Endothelial cell of umbilical vein (primary cell): ENCODE results near the gene SPTLC1. TPM values are rescaled to one million over a fixed set of nuclear protein-coding genes. Genes with fewer than 3 reads are reported as not detected.

ENCODE experiments used
- BruUV-seq: library from RNA; stranded (reverse); fragments of 400-500 nt; replicated peaks from 2 replicates; lab custom pipeline; 2021; lab: Mats Ljungman, UMichigan
- CTCF ChIA-PET: fragments of 300-600, 350-600 bp; sonication (Branson Sonifier 250); formaldehyde crosslinking; loops from one replicate; lab custom pipeline; 2021; ENCODE audit warnings: antibody characterized with exemption, inconsistent platforms; lab: Charles Lee
- POLR2A ChIA-PET: fragments of 300-600, 350-600 bp; sonication (Branson Sonifier 250); formaldehyde crosslinking; loops from one replicate; lab custom pipeline; 2021; ENCODE audit warnings: antibody characterized with exemption, inconsistent platforms; lab: Charles Lee
- DNase-seq: peaks from one replicate; pipeline ENCODE4 v3.0.0-alpha.2; 2011; ENCODE audit warnings: low read depth, low spot score
- FAIRE-seq: peaks from 2 replicates; lab custom pipeline; 2011; peaks lifted over from hg19 to GRCh38; lab: Jason Lieb, UNC
- H2AFZ ChIP-seq: 2 replicates; pipeline ENCODE4 v1.6.0; 2012; ENCODE audit warnings: low read depth, low read length, control low read depth, inconsistent platforms
- H3K27ac ChIP-seq: 2 replicates; pipeline ENCODE4 v1.5.1; 2011; ENCODE audit warnings: low read depth, mild to moderate bottlenecking, control low read depth, low read length, moderate library complexity; ENCODE audit not compliant: insufficient read depth
- H3K27me3 ChIP-seq, 2 experiments: 2 replicates each; pipeline versions ENCODE4 v1.6.0 to v1.6.1; 2011; ENCODE audit warnings: low read length in 2 of 2, mixed read lengths in 1 of 2; ENCODE audit not compliant: control insufficient read depth in 2 of 2, insufficient read depth in 2 of 2
- H3K36me3 ChIP-seq, 2 experiments: 2 replicates in 1 of 2; 3 replicates in 1 of 2; pipeline ENCODE4 v1.5.1; 2011; ENCODE audit warnings: low read length in 2 of 2, mild to moderate bottlenecking in 1 of 2, moderate library complexity in 1 of 2; ENCODE audit not compliant: control insufficient read depth in 2 of 2, insufficient read depth in 2 of 2; ENCODE audit errors: extremely low read depth in 1 of 2
- H3K4me1 ChIP-seq: 3 replicates; pipeline ENCODE4 v1.5.1; 2011; ENCODE audit warnings: mild to moderate bottlenecking, low read length; ENCODE audit not compliant: control insufficient read depth, insufficient read depth; ENCODE audit errors: extremely low read depth
- H3K4me2 ChIP-seq: 2 replicates; pipeline ENCODE4 v1.6.1; 2011; ENCODE audit warnings: low read length, control low read depth, mixed read lengths; ENCODE audit not compliant: insufficient read depth
- H3K4me3 ChIP-seq, 3 experiments: fragments of 200-600 bp in 1 of 3; sonication (generic), shearing (Covaris generic) in 1 of 3; replicated peaks in 1 of 3; 2 replicates each; pipeline ENCODE4 v1.5.1; 2011 to 2016; ENCODE audit warnings: control low read depth in 3 of 3, low read length in 3 of 3, mild to moderate bottlenecking in 2 of 3, inconsistent platforms in 1 of 3, low read depth in 1 of 3, moderate library complexity in 1 of 3; ENCODE audit not compliant: insufficient read depth in 1 of 3
- H3K79me2 ChIP-seq: 2 replicates; pipeline ENCODE4 v1.6.0; 2012; ENCODE audit warnings: low read length, inconsistent platforms; ENCODE audit not compliant: control insufficient read depth, insufficient read depth
- H3K9ac ChIP-seq: replicated peaks from 2 replicates; pipeline ENCODE3; 2011; ENCODE audit warnings: low read length, control low read depth; ENCODE audit not compliant: insufficient read depth; ENCODE audit errors: extremely low read depth
- H3K9me1 ChIP-seq: replicated peaks from 3 replicates; pipeline ENCODE4 v1.6.0; 2011; ENCODE audit warnings: mild to moderate bottlenecking, low read length; ENCODE audit not compliant: control insufficient read depth, insufficient read depth; ENCODE audit errors: extremely low read depth
- H3K9me3 ChIP-seq: replicated peaks from 2 replicates; pipeline ENCODE4 v1.5.1; 2012; ENCODE audit warnings: low read length, inconsistent platforms; ENCODE audit not compliant: control insufficient read depth, insufficient read depth
- H4K20me1 ChIP-seq: replicated peaks from 2 replicates; pipeline ENCODE3; 2011; ENCODE audit warnings: mild to moderate bottlenecking, low read length; ENCODE audit not compliant: control insufficient read depth, insufficient read depth; ENCODE audit errors: extremely low read depth
- CTCF ChIP-seq, 2 donors: IDR thresholded peaks; 1 replicate in 1 of 2; 2 replicates in 1 of 2; pipeline ENCODE4 v1.5.1; 2011; ENCODE audit warnings: low read length in 2 of 2, mild to moderate bottlenecking in 2 of 2, moderate library complexity in 2 of 2, control low read depth in 1 of 2, inconsistent platforms in 1 of 2, low read depth in 1 of 2; ENCODE audit not compliant: insufficient read depth in 1 of 2; ENCODE audit errors: extremely low read depth in 1 of 2
- EZH2 ChIP-seq: IDR thresholded peaks from 2 replicates; pipeline ENCODE4 v1.6.1; 2012; ENCODE audit warnings: borderline replicate concordance, low read depth, mild to moderate bottlenecking, moderate library complexity, low read length, inconsistent platforms; ENCODE audit not compliant: severe bottlenecking
- FOS ChIP-seq: IDR thresholded peaks from 2 replicates; pipeline ENCODE4 v1.6.1; 2011; ENCODE audit warnings: mild to moderate bottlenecking, low read length, moderate library complexity, borderline replicate concordance; ENCODE audit not compliant: insufficient read depth
- GATA2 ChIP-seq: IDR thresholded peaks from 2 replicates; pipeline ENCODE4 v1.7.0; 2011; ENCODE audit warnings: low read depth, mild to moderate bottlenecking, moderate library complexity, mixed read lengths, low read length; ENCODE audit not compliant: insufficient read length, insufficient read depth
- JUN ChIP-seq: IDR thresholded peaks from 2 replicates; pipeline ENCODE4 v1.6.1; 2011; ENCODE audit warnings: borderline replicate concordance, low read depth; ENCODE audit not compliant: insufficient read length, insufficient read depth
- MAX ChIP-seq: IDR thresholded peaks from 2 replicates; pipeline ENCODE4 v1.6.1; 2011; ENCODE audit not compliant: insufficient read depth, insufficient read length
- MYC ChIP-seq: IDR thresholded peaks from one replicate; pipeline ENCODE4 v1.6.1; 2011; ENCODE audit warnings: mild to moderate bottlenecking, low read depth, low read length
- POLR2A ChIP-seq: IDR thresholded peaks from 2 replicates; pipeline ENCODE4 v1.6.1; 2012; ENCODE audit warnings: low read depth, mild to moderate bottlenecking, control low read depth, low read length
- POLR2AphosphoS5 ChIP-seq: IDR thresholded peaks from 2 replicates; pipeline ENCODE4 v1.6.1; 2012; ENCODE audit warnings: low read depth, mild to moderate bottlenecking, control low read depth, low read length, moderate library complexity; ENCODE audit not compliant: insufficient read depth
- dilution Hi-C: fragments of 300-500 bp; cut with MboI; formaldehyde crosslinking; loops from one replicate; pipeline ENCODE4 v1.15.0; 2019; ENCODE audit warnings: low sequenced_read_pairs; ENCODE audit not compliant: extremely low pct_ligation_motif_present
- intact Hi-C: fragments of 100-400 bp; cut with micrococcal nuclease; formaldehyde crosslinking; loops from one replicate; pipeline ENCODE4 v1.10.0; 2022
- polyA plus RNA-seq, 4 experiments: library from polyadenylated mRNA; depleted of rRNA in 3 of 4; stranded (reverse) in 3 of 4; unstranded in 1 of 4; fragments of >200 nt; gene quantifications; 2 replicates each; pipeline versions ENCODE4 v1.2.1 to v1.2.3, GENCODE V29; 2011 to 2012; ENCODE audit warnings: missing spikeins in 1 of 4
- total RNA-seq: library from RNA; stranded (reverse); gene quantifications from 2 replicates; pipeline ENCODE4 v1.2.3, GENCODE V29; 2021

Gene SPTLC1
- total and polyA plus RNA-seq, 2 donors (not counting 3 experiments of a cell fraction or from before 2014, with no cell fraction given) = 35.9 to 68.5 TPM

- Histone ChIP-seq H3K27ac (no peak overlapping the region), H3K36me3 (no peaks in the 10 kb centered on the region), H3K4me3 (no peak overlapping the region), H3K9me3 (no peaks in the 10 kb centered on the region), H2AFZ (no peak overlapping the region), H3K4me1 (peaks cover 3% of the 10 kb centered on the region), H3K9ac (no peak overlapping the region), H3K4me2 (no peak overlapping the region), H3K79me2 (peaks cover 6% of the 10 kb centered on the region), H3K27me3 (peaks cover 11 to 31% of the 10 kb centered on the region in 2 experiments), H4K20me1 (no peaks in the 10 kb centered on the region), H3K9me1 (no peaks in the 10 kb centered on the region)
- dilution Hi-C loops = no loop called here
- no peak for FAIRE-seq
- ChIA-PET CTCF (no interaction called here), POLR2A (no interaction called here)
- no TSS peak for BruUV-seq
- TF ChIP-seq POLR2A (no peak), CTCF (IDR thresholded peaks at IDR 0.05; ENCODE audit: extremely low read depth in 1 of 2, insufficient read depth in 1 of 2, low read depth in 1 of 2, low read length in 2 of 2) (no peak), MYC (no peak), MAX (no peak), FOS (no peak), GATA2 (no peak), POLR2AphosphoS5 (no peak), EZH2 (no peak), JUN (no peak)
- DNase-seq = no peak
- intact Hi-C loops = no loop called here
Observed at GRCh38 chr9:92119586-92119985, 4.4 kb upstream of the SPTLC1 start.
